ENCODE measurements around the gene C10orf105. TPM values are rescaled to one million over a fixed set of nuclear protein-coding genes. Genes with fewer than 3 reads are reported as not detected.

C10orf105 gene
- total and polyA plus RNA-seq, 2 donors (not counting 1 experiment from before 2014, with no cell fraction given): under 0.01 to 0.14 TPM

GRCh38 chr10:71716426-71716825, 3.2 kb downstream of the C10orf105 start:
- Histone ChIP-seq H3K27me3 (ENCODE audit: control insufficient read depth, insufficient read depth, low read length) (peaks cover 3% of the 10 kb centered on the region), H3K36me3 (ENCODE audit: control insufficient read depth, insufficient read depth, low read length) (no peaks in the 10 kb centered on the region), H3K4me2 (ENCODE audit: extremely low read depth, insufficient read depth, low read length) (no peak overlapping the region), H3K9me3 (ENCODE audit: control insufficient read depth, insufficient read depth, low read depth, low read length) (no peaks in the 10 kb centered on the region), H3K27ac (ENCODE audit: insufficient read depth, low read length) (no peak overlapping the region), H3K79me2 (ENCODE audit: control insufficient read depth, insufficient read depth, low read length) (no peaks in the 10 kb centered on the region), H3K9ac (ENCODE audit: insufficient read depth, low read length) (no peak overlapping the region), H2AFZ (ENCODE audit: low read length) (no peak overlapping the region), H3K4me3 (replicated peaks in 1 of 4; ENCODE audit: control extremely low read depth in 1 of 4, insufficient read depth in 1 of 4, low read depth in 3 of 4, low read length in 4 of 4) (no peak overlapping the region), H4K20me1 (ENCODE audit: control insufficient read depth, extremely low read depth, insufficient read depth, low read length) (no peaks in the 10 kb centered on the region), H3K4me1 (ENCODE audit: control insufficient read depth, extremely low read depth, insufficient read depth, low read length) (peaks cover 16% of the 10 kb centered on the region)
- TF ChIP-seq CTCF (conservative IDR thresholded peaks at IDR 0.05 in 1 of 2, IDR thresholded peaks at IDR 0.05 in 1 of 2; ENCODE audit: low read depth in 1 of 2, low read length in 2 of 2) (no peak), EZH2 (IDR thresholded peaks at IDR 0.05; ENCODE audit: low read length, missing control alignments) (no peak)
- DNase-seq (ENCODE audit: low read depth in 2 of 2): no peak

- no peak for DNase-seq (ENCODE audit: low read depth in 2 of 2)
- Histone ChIP-seq H3K9ac (ENCODE audit: insufficient read depth, low read length) (no peak overlapping the region), H3K79me2 (ENCODE audit: control insufficient read depth, insufficient read depth, low read length) (no peaks in the 10 kb centered on the region), H3K4me1 (ENCODE audit: control insufficient read depth, extremely low read depth, insufficient read depth, low read length) (peaks cover 16% of the 10 kb centered on the region), H3K27me3 (ENCODE audit: control insufficient read depth, insufficient read depth, low read length) (peaks cover 3% of the 10 kb centered on the region), H3K36me3 (ENCODE audit: control insufficient read depth, insufficient read depth, low read length) (no peaks in the 10 kb centered on the region), H4K20me1 (ENCODE audit: control insufficient read depth, extremely low read depth, insufficient read depth, low read length) (no peaks in the 10 kb centered on the region), H3K9me3 (ENCODE audit: control insufficient read depth, insufficient read depth, low read depth, low read length) (no peaks in the 10 kb centered on the region), H3K4me3 (replicated peaks in 1 of 4; ENCODE audit: control extremely low read depth in 1 of 4, insufficient read depth in 1 of 4, low read depth in 3 of 4, low read length in 4 of 4) (no peak overlapping the region), H3K27ac (ENCODE audit: insufficient read depth, low read length) (no peak overlapping the region), H3K4me2 (ENCODE audit: extremely low read depth, insufficient read depth, low read length) (no peak overlapping the region), H2AFZ (ENCODE audit: low read length) (no peak overlapping the region)
- no peak for TF ChIP-seq CTCF (conservative IDR thresholded peaks at IDR 0.05 in 1 of 2, IDR thresholded peaks at IDR 0.05 in 1 of 2; ENCODE audit: low read depth in 1 of 2, low read length in 2 of 2)
- no peak for TF ChIP-seq EZH2 (IDR thresholded peaks at IDR 0.05; ENCODE audit: low read length, missing control alignments)
These were observed 3.7 kb downstream of the C10orf105 start for GRCh38 chr10:71715860-71716259.

GRCh38 chr10:71715026-71715425, 4.6 kb downstream of the C10orf105 start:
- Histone ChIP-seq H3K79me2 (ENCODE audit: control insufficient read depth, insufficient read depth, low read length) (no peaks in the 10 kb centered on the region), H3K4me3 (replicated peaks in 1 of 4; ENCODE audit: control extremely low read depth in 1 of 4, insufficient read depth in 1 of 4, low read depth in 3 of 4, low read length in 4 of 4) (no peak overlapping the region), H4K20me1 (ENCODE audit: control insufficient read depth, extremely low read depth, insufficient read depth, low read length) (no peaks in the 10 kb centered on the region), H3K4me1 (ENCODE audit: control insufficient read depth, extremely low read depth, insufficient read depth, low read length) (peaks cover 16% of the 10 kb centered on the region), H3K4me2 (ENCODE audit: extremely low read depth, insufficient read depth, low read length) (no peak overlapping the region), H3K36me3 (ENCODE audit: control insufficient read depth, insufficient read depth, low read length) (no peaks in the 10 kb centered on the region), H3K9ac (ENCODE audit: insufficient read depth, low read length) (no peak overlapping the region), H3K27me3 (ENCODE audit: control insufficient read depth, insufficient read depth, low read length) (peaks cover 3% of the 10 kb centered on the region), H3K27ac (ENCODE audit: insufficient read depth, low read length) (no peak overlapping the region), H2AFZ (ENCODE audit: low read length) (no peak overlapping the region), H3K9me3 (ENCODE audit: control insufficient read depth, insufficient read depth, low read depth, low read length) (no peaks in the 10 kb centered on the region)
- no peak for DNase-seq (ENCODE audit: low read depth in 2 of 2)
- TF ChIP-seq EZH2 (IDR thresholded peaks at IDR 0.05; ENCODE audit: low read length, missing control alignments) (no peak), CTCF (conservative IDR thresholded peaks at IDR 0.05 in 1 of 2, IDR thresholded peaks at IDR 0.05 in 1 of 2; ENCODE audit: low read depth in 1 of 2, low read length in 2 of 2) (no peak)

Measured in fibroblast of lung (primary cell).